Right renal pelvis (tissue), 4 donors: ENCODE measurements around the gene PANK4. TPM values are rescaled to one million over a fixed set of nuclear protein-coding genes. Genes with fewer than 3 reads are reported as not detected.
"Not testable (repeated sequence)": the region's sequence is repeated elsewhere in the genome, so short reads cannot be mapped to it uniquely, and the experiment has no call there.

Experiments used
- DNase-seq, 4 donors: peaks; one replicate each; pipeline ENCODE4 v3.0.0-alpha.2; 2013; ENCODE audit warnings: low read depth in 4 of 4, low spot score in 3 of 4, missing footprints in 1 of 4
- polyA plus RNA-seq, 4 donors: library from polyadenylated mRNA; unstranded; fragments of 120-200 nt; gene quantifications; one replicate each; pipeline ENCODE4 v1.2.1, GENCODE V29; 2013; ENCODE audit not compliant: insufficient read length in 4 of 4

Gene PANK4
- polyA plus RNA-seq, 4 donors, result 27.3 to 30.8 (median 29.3) TPM

- no peak for DNase-seq
Measured at GRCh38 chr1:2559509-2560298, 33.3 kb upstream of the PANK4 start.

DNA sequence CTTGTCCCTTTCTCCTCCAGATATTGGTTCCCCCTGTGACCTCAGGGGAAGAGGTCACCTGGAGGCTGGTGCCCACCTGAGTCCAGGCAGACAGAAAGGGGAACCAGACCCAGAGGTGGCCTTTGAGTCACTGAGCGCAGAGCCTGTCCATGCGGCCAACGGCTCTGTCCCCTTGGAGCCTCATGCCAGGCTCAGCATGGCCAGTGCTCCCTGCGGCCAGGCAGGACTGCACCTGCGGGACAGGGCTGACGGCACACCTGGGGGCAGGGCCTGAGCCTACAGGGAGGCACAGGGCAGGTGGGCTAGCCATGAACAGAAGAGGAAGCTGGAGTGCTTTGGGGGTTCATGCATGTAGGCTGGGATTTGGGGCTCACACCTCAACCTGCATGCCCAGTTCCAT, 32.5 kb upstream of the PANK4 start:
- no peak for DNase-seq

DNA sequence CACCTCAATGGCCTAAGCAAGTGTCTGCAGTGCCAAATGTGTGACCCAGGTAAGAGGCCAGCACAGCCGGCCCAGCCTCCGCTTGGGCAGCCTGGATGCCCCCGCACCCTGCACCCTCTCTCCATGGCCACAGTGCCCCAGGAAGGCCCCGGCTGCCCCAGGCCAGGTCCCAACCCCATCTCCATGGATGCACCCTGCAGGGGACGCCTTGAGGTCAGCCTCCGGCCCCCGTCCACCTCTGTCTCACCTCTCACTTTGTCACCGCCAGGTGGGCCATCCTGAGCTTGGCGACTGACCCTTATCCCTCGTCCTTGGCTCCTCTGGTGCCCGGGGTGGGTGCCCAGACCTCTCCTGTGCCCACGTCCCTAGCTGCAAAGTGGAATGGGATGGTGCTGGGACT, 32.0 kb upstream of the PANK4 start:
- no peak for DNase-seq

- DNase-seq, result no peak
Measured at GRCh38 chr1:2557482-2558400, 31.3 kb upstream of the PANK4 start.

- no peak for DNase-seq
Measured at GRCh38 chr1:2556678-2557481, 30.5 kb upstream of the PANK4 start.

GRCh38 chr1:2556277-2556677, 29.9 kb upstream of the PANK4 start, which contains the start of gene TNFRSF14:
TNFRSF14 (plus strand) TSS chr1:2556371; CDS start chr1:2556665, 294 bp downstream.
- DNase-seq, result no peak

GRCh38 chr1:2555634-2556276, 29.4 kb upstream of the PANK4 start:
- DNase-seq, result no peak

DNA sequence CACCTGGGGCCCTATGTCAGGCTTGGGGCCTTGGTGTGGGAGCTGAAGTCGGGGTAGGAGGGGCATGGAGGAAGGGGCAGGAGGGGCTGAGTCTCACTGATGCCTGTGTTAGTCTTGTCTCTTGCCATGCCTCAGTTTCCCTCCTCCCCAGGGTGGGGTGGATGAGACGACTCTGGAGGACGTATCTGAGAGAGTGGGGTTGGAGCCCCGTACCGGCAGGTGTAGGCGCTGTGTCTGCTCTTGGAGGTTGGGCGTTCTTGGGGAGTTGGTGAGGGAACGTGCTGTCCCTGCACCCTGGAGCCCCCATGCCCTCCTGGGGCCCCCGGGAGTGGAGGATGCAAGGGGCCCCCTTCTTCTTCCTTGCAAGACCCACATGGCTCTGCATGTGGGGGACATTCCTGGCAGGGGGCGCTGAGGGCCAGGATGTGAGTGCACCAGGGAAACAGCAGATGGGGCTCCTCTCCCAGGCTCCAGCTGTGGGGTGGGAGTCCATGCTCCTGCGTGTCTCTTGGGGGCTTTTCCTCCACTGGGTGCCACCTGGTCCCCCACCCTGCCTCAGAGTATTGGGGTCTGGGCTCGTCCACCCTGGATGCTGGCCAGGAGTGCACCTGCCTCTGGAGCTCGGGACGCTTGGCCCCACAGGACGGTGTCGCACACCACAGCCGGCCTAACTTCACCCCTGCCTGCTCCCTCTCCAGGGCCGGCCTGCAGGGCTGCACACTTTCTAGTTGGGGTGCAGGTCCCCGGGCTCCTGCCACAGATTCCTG, 28.4 kb upstream of the PANK4 start:
- no peak for DNase-seq

DNA sequence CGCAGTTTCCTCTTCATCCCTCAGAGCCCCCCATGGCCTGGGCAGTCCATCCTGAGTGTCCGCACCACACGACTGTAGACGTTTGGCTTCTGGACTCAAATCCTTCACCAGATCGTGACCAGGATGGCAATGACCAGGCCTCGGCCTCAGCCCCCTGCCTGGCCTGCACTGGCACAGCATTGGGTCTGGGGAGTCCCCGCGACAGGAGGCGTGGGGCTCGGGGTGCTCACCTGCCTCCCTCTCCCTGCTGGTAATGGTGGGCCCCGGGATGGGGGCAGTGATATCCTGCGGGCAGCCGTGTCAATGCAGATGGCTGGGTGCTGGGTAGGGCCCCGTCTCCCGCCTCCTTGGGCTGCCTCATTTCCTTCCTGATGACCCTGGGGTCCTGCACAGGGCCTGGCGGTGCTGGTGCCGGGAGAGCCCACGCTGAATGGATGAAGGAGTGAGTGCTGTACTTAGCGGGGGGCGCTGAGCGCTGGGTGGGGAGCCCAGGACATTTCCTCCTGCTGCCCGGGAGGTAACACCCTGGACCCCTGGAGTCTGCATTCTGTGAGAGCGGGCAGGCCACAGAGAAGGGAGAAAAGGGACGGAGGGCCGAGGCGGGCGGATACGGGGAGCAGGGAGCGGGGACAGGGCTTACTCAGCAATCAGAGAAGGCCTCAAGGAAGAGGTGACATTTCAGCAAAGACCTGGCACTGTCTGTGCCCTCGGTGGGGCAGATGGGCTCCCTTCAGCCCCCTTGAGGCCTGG, 27.6 kb upstream of the PANK4 start:
- no peak for DNase-seq

DNA sequence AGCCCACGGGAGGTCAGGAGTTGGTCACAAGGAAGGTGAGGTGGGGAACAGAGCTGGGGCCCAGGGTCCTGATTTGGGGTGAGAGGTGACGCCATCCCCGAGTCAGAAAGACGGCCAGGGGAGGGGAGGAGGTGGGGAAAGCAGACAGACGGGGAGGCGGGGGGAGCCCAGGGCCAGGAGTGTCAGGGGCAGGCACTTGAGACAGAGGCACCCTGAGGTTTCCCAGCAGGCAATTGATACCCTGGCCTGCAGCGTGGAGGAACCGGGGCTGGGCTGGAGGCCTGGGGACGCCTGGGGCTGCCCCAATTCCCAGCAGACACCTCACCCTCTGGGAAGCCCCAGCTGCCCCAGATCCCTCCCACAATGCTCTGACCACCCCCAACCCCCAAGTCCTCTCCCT, 26.7 kb upstream of the PANK4 start:
- not testable (repeated sequence) for DNase-seq

GRCh38 chr1:2552189-2552588, 25.8 kb upstream of the PANK4 start:
- DNase-seq, result no peak

- not testable (repeated sequence) for DNase-seq
Measured at GRCh38 chr1:2551544-2551943, 25.1 kb upstream of the PANK4 start.

- not testable (repeated sequence) for DNase-seq
Measured at GRCh38 chr1:2550309-2550861, 24.0 kb upstream of the PANK4 start.

DNA sequence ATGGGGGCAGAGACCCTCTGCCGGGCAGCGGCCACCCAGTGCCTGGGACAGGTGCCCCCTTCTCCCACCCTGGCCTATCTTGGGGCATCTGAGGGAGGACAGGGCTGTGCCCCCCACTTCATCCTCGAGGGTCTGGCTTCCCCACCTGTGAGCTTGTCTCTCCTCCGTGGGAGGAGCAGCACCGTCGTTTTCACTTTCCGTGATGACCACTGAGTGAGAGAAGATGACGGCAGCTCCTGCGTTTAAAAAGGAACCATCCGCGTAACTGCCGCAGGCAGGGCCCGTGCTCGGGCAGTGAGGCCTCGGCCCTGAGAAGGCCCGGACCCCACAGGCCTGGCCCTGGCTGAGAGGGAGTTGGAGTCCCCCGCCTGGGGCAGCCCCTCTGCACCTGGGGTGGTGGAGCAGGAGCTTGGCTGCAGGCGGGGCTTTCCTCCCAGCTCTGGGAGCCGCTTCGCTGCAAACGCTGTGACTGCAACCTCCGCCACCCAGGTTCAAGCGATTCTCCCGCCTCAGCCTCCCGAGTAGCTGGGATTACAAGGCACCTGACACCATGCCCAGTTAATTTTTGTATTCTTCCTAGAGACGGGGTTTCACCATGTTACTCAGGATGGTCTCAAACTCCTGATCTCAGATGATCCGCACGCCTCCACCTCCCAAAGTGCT, 23.1 kb upstream of the PANK4 start:
- DNase-seq, result not testable (repeated sequence)

GRCh38 chr1:2548068-2548589, 21.7 kb upstream of the PANK4 start:
- no peak for DNase-seq

DNA sequence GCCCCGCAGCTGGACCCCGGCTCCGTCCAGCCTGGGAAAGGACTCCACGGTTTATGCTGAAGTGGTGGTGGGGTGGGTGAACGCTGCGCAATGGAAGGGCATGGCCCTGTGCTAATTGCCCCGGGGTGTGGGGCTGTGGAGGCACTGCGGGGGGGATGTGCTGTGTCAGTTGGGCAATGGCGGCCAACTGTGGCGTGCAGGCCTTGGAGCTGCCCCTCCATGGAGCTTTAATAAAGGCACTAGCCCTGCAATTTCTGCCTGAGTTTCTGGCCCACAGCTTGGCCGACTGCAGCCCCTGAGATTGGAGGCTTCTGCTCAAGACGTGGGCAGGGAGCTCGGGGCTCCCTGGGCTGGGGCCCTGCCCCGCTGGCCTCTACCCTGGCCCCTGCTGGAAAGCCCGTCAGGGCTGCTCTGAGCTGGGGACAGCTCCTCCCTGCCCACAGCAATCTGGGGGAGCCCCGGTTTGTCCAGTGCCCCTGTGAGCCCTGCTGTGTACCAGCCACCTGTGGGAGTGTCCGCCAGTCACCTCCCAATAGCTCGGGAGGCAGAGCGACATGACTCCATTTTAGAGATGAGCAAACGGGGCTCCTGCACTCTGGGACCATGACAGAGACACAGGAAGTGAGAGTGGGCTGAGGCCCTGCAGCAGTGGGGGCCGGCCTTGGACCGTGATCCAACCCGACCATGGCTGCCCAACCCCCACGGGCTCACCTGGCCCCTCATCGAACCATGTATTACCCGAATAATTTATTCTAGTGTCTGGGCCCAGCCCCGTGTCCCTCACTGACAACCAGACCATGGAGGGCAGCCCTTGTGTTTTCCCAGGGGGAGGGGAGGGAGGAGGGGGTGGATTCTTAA, 21.0 kb upstream of the PANK4 start:
- DNase-seq, result no peak
